Activated CD4-positive, alpha-beta T cell treated with anti-CD3 and anti-CD28 coated beads, Interleukin-2, amount 50 U/mL, for 4 hours (primary cell): ENCODE results near the gene NHLH1.
"Not testable (repeated sequence)": the region's sequence is repeated elsewhere in the genome, so short reads cannot be mapped to it uniquely, and the experiment has no call there.

ENCODE experiments used
- DNase-seq, 2 experiments: peaks; one replicate each; pipeline ENCODE4 v3.0.0-alpha.2; 2020

Gene NHLH1

GRCh38 chr1:160388406-160388805, 21.5 kb downstream of the NHLH1 start:
- not testable (repeated sequence) for DNase-seq

DNA sequence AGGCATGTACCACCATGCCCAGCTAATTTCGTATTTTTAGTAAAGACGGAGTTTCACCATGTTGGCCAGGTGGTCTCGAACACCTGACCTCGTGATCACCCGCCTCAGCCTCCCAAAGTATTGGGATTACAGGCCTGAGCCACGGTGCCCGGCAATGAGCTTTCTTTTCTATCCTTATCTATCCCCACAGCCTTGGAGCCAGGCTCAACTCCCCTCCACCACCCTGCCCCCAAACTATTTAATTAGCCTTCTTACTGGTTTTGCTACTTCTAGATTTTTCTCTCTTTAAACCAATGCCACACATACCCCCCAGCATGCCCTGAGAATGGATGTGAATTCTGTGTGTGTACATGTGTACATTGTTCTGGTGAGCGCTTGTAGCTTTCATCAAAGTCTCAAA, 27.8 kb downstream of the NHLH1 start:
- DNase-seq, result no peak

- no peak for DNase-seq
These were observed 30.8 kb downstream of the NHLH1 start for GRCh38 chr1:160397651-160398050.

DNA sequence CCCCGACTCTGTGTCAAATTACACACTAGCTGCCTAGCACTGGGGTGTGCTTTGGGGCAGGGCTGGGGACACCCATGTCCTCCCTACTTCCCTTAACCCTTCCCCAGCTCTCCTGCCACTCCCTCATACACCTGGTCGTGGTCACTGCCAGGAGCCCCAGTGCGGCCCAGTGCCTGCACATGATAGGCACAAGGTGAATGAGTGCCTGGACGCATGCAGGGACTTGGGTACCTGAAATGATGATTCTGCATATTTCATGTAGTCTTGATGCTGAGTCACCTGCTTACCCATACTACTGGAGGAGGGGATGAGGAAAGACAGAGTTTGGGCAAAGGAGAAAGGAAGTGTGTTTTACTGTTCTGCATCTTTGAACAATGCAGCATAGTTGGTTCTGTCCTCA, 32.0 kb downstream of the NHLH1 start:
- no peak for DNase-seq

DNA sequence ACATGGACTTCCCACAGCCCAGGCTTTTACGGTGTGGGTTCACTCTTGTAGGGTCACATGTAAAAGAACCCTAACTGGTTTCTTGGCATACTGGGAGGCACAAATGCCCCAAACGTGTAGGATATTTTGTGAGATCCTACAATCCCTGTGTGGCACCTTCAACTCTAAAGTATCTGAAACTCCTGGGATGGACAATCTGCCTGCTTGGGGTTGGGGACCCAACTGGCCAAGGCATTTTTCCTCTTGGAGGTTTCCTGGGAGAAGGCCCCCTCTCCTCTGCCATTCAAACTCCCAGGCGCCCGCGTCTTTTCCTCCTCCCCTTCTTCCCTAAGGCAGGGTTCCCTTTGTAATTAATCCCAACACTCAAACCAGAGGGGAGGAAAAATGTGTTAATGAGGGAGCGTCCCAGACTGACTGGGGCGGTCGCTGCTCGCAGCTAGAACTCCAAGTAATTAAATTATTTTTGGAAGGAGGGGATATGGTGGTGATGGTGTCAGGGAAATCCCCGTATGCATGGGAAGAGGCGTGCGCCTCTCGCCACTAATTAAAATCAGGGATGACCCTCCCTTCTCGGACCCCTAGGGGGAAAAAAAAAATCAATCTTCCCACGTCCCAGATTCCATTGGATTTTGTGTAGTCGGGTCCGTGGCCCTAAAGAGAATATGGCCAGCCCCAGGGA, 32.8 kb downstream of the NHLH1 start:
- DNase-seq, result no peak

DNA sequence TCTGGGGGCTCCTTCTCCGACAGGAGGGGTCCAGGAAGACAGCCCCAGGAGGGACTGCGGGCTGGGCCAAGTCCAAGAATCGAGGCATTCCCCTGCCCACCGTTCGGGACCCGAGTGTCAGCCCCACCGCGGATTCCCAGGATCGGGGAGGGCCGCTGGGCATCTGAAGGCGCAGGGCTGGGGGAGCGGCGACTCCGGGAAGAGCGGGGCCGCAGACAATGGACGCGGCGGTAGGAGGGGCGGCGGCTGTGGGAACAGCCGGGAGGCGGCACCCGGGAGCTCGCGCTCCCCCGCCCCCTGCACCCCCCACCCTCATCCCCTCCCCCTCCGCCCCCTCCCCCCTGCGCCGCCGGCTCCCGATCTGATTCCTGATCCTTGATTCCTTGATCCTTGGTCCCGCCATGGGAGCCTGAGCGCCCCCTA, 33.4 kb downstream of the NHLH1 start, which contains the start of gene VANGL2:
VANGL2 (plus strand) TSS at position 342 of the 423 bp plus-strand sequence. CDS start 15,274 bp downstream, outside the sequence.
- peak; percentile 15 to 20 for DNase-seq

- no peak for DNase-seq
These were observed 34.0 kb downstream of the NHLH1 start for GRCh38 chr1:160400646-160401486.

GRCh38 chr1:160401487-160401805, 34.6 kb downstream of the NHLH1 start:
- DNase-seq, result no peak

DNA sequence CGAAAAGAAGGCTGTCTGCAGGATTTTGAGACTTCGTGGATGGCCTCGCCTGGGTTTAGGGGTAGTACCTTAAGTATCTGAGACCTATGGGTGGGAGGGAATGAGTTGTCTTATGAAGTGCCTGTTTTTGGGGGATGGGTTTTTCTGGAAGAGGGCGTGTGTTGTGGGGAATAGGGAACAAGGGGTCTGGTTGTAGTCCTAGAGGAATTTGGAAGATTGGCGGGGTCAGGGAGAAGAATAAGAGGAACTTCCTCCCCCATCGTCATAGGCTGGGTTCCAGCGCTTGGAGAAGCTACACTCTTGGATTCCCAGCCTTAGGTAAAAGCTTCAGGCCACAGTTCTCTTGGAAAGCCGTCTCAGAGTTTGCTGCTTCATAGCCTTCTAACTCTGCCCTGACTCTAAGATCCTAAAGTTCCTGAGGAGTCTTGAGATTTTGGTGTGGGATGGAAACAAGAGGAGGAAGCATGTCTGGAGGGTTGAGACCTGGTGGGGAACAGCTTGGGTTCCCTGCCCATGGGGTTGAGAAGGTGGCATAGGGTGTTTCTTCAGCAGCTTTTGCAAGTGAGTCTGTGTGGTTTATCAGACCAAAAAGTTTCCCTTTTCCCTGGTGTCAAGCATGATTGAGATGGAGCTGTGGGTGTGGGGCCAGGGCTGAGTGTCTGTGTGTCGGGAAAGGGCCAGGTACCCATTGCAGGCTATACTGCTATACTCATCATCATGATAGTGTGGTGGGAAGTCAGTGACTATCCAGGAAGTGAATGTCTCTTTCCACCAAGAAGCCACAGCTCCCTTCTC, 35.3 kb downstream of the NHLH1 start:
- DNase-seq, result no peak

DNA sequence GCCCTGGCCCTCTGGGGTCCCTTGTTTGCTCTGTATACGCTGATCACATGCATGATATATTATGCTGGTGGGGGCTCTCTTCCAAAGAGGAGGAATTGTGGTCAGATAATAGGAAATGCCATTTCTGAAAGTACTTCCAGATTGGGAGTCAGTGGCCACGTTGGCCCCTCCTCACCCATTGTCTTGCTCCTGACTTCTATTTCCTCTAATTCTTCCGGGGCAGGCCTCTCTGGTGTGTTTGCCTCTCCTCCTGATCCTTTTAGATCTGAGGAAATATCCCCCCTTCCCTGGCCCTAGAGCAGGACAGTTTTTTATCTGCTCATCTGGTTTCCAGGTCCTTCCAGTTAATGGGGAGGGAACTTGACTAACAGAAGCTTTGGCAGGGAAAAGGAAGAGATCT, 36.4 kb downstream of the NHLH1 start:
- DNase-seq, result no peak

GRCh38 chr1:160404094-160404493, 37.2 kb downstream of the NHLH1 start:
- no peak for DNase-seq

DNA sequence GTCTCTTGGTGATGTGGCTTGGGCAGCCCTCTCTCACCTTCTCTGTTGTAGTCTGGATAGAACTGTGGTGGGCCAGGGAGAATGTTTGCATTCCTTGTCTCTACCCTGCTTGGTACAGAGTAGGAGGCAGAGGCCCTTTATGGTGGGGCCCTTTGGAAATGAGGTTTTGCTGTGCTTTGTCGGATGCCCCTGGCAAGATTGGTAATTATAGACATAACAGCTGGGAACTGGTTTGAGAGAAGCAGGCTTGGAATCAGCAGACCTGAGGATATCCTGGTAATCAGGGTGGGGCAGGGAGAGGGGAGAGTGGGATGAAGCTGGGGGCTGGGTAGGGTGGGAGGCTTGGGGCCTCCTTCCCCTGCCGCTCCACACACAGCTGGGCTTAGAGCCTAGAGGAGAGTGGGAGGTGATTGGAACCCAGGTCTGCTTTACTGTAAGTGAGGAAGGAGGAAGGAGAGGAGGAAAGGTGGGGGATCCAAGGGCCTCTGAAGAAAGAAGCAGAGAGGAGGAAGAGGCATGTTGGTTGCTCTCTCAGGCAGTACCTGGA, 38.5 kb downstream of the NHLH1 start:
- no peak for DNase-seq

DNA sequence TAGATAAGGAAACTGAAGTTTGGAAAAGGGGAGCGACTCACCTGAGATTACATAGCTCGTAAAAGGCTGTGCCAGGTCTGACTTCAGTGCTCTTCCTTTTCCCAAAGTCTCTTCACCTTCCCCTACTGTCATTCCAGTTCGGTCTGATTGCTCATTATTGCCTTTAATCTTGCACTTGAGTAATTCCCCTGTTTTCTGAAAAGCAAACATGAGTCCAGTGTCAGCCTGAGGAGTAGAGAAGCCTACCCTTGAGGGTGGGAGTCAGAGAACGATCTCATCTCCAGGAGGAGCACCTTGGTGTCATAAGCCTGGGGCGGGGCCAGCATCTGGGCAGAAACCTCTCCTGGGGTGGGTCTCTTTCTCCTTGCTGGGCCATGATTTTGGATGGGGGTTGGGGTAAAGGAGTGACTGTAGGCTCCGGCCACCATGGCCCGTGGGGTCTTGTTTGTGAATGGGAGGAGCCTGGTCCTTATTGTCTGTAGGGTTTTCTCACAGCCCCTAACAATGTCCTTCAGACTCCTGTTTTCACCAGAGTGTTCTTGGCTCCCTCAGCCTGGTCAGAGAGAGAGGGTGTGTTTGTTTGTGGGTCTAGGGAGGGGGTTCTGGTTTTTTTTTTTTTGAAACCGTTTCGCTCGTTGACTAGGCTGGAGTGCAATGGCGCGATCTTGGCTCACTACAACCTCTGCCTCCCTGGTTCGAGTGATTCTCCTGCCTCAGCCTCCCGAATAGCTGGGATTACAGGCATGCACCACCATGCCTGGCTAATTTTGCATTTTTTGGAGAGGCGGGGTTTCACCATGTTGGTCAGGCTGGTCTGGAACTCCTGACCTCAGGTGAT, 39.5 kb downstream of the NHLH1 start:
- no peak for DNase-seq

- DNase-seq, result no peak
These were observed 41.2 kb downstream of the NHLH1 start for GRCh38 chr1:160407839-160408801.

- DNase-seq, result no peak
These were observed 42.0 kb downstream of the NHLH1 start for GRCh38 chr1:160408864-160409263.

GRCh38 chr1:160409486-160409885, 42.6 kb downstream of the NHLH1 start:
- no peak for DNase-seq

- no peak for DNase-seq
These were observed 43.6 kb downstream of the NHLH1 start for GRCh38 chr1:160410406-160411005.

GRCh38 chr1:160411271-160412027, 44.6 kb downstream of the NHLH1 start:
- no peak for DNase-seq

GRCh38 chr1:160412028-160412362, 45.1 kb downstream of the NHLH1 start:
- no peak for DNase-seq

- no peak for DNase-seq
These were observed 46.8 kb downstream of the NHLH1 start for GRCh38 chr1:160413716-160414115.
